DMS114 treated with DMSO at 0.1 percent for 48 hours (cell line): Measurements from ENCODE around the gene CDCA7.
"Not testable (repeated sequence)": the region's sequence is repeated elsewhere in the genome, so short reads cannot be mapped to it uniquely, and the experiment has no call there.

Source experiments
- DNase-seq: peaks from one replicate; lab custom pipeline; 2025; ENCODE audit not compliant: unreplicated experiment; lab: John Stamatoyannopoulos, UW

The CDCA7 gene

DNA sequence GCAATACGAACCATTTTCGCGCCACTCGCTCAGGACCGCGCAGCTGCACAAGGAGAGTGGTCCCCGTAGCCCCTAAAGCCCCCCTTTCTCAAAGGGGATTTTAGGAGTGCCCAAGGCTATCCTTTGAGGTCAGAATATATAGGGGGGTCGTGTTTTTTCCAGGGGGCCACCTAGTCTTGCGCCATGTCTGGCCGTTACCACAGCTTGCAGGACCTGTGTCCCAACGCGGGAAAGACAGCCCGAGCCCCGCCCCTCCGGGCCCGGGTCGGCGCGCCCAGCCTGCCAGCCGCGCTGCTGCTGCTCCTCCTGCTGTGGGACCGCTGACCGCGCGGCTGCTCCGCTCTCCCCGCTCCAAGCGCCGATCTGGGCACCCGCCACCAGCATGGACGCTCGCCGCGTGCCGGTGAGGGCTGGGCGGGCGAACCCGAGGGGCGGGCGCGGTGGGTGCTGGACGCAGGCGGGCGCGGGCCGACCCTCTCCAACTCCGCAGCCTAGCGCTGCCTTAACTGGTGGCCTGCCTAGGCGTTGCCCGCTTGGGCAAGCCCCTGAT lies at the start of gene CDCA7:
TSS of gene CDCA7 (plus strand) at position 291 of the 550 bp plus-strand sequence. CDS start at position 383, 92 bp downstream.
- DNase-seq, result peak; percentile 66

DNA sequence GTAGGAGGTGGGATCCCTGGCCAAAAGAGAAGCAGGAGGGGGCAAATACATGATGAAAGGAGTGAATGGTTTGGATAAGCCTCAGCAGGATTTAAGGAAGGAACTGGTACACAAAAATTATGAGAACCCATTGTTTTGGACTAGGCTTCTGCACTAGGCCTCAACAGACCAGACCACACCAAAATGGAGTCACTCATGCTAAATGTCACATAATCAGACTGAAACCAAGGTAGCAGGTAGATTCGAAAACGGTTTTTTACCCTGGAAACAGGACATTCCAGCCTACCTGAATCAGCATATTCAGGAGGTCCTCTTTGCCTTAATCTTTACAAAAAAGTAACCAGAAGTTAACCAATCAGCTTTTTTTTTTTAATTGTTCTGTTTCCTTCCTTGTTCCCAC lies 49.4 kb upstream of the CDCA7 start:
- DNase-seq, result no peak

DNA sequence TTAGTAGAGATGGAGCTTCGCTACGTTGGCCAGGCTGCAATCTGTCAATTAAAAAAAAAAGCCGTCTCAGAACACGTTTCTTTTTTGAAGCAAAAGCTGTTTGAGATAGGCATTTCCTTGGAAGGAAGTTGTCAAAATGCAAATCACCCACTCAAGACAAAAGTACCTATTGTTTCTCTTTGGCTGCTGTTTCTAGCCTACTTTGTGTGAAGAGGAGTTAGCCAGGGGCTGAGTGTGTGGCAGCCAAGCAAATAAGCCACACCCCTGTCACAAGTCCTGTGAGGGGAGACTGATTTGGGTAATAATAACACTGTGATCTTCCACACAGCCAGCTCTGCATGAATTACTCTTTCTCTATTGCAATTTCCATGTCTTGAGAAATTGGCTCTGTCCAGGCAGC lies 47.4 kb upstream of the CDCA7 start:
- no peak for DNase-seq

DNA sequence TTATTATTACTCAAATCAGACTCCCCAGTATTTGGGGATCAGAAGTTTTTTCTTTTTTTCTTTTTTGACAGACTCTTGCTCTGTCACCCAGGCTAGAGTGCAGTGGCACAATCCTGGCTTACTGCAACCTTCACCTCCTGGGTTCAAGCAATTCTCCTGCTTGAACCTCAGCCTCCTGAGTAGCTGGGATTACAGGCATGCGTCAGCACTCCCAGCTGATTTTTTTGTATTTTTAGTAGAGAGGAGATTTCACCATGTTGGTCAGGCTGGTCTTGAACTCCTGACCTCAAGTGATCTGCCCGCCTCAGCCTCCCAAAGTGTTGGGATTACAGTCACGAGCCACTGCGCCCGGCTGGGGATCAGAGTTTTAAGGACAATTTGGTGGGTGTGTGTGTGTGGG lies 45.3 kb upstream of the CDCA7 start:
- DNase-seq, result not testable (repeated sequence)

DNA sequence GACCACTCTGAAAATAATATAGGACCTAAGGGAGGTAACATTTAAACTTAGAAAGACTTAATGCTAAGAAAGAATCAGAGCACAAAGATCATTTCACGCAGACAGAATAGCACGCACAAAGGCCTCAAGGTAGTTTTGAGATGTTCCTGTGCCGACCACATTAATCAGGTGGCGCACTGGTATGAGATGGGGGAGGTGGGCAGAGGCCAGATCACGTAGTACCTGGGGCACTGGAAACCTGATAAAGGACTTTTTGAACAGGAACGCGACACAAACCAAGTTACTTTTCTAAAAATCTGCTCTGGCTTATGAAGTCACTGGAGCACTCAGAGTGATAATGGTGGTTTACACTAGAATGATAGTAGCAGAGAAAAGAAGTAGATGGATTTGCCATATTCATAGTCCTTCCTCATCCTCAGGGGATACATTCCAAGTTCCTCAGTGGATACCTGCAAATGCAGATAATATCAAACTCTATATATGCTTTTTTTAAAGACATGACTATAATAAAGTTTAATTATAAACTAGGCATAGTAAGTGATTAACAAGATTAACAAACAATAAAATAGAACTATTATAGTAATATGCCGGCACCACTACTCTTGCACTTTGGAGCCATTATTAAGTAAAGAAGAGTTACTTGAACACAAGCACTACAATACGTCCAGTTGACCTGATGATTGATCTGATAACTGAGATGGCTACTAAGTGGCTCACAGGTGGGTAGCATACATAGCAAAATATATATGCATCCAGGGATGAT lies 42.6 kb upstream of the CDCA7 start:
- DNase-seq, result no peak

DNA sequence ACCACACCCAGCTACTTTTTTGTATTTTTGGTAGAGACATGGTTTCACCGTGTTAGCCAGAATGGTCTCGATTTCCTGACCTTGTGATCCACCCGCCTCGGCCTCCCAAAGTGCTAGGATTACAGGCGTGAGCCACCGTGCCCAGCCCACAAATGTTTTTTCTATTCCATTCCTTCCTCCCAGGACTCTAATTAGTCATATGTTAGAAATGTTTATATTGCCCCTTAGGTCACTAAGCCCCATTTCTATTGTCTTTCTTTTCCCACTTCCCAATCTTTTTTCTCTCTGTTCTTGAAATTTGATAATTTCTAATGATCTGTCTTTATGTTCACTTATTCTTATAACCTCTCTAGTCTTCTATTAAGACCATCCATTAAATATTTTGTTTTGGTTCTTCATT lies 31.3 kb upstream of the CDCA7 start:
- no peak for DNase-seq

DNA sequence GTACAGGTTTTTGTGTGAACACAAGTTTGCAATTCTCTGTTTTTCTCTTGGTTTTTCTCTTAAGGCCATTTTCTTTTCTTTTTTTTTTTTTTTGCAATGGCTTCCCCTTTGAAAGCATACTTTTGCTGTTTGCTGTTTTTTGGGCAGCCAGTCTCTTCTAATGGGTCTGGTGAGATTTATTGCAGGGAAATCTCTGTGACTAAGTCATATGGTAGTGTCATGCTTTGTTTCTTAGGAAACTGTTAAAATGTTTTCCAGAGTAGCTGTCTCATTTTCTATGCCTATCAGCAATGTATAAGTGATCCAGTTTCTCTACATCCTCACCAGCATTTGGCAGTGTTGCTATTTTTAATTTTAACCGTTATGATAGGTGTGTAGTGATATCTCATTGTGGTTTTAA lies 27.9 kb upstream of the CDCA7 start:
- no peak for DNase-seq

DNA sequence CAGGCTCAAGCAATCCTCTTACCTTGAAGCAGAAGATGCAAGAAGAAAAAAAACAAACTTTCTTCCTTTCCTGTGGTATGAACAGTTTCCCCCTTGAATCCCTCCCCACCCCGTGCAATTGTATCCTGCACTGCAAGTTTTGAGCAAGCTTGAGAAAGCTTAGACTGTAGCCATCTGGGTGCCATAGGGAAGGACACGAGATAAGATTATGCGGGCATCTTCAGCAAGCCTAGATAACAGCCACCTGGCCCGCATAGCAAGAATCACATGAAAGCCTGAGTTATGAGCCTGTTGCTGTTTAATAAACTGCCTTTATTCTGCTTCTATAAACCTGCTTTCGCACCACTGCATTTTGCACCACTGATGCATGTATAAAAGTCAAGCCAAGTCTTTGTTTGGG lies 27.3 kb upstream of the CDCA7 start:
- no peak for DNase-seq

DNA sequence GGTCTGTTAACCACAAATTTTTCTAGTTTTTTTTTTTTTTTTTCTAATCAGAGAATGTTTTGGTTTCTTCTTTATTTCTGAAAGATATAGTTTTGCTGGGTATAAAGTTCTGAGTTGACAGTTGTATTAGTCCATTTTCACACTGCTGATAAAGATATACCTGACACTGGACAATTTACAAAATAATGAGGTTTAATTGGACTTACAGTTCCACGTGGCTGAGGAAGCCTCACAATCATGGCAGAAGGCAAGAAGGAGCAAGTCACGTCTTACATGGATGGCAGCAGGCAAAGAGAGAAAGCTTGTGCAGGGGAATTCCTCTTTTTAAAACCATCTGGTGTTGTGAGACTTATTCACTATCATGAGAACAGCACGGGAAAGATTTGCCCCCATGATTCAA lies 21.7 kb upstream of the CDCA7 start:
- not testable (repeated sequence) for DNase-seq

DNA sequence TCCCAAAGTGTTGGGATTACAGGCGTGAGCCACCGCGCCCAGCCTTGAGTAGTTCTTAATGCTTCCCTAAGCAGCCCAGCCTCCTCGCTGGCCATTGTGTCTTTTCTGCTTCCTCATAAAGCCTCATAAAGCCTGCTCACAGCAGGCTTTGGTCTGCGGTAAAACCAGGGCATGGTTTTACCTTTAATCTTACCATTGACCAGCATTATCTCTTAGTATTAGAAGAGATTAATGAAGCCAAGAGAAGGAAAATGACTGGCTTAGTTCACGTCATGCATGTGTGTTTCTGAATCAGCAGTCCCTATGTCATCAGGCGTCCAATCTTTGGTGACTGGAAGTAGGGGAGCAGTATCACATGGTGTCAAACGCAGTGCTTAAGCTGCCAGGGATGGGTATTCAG lies 14.9 kb upstream of the CDCA7 start:
- no peak for DNase-seq

DNA sequence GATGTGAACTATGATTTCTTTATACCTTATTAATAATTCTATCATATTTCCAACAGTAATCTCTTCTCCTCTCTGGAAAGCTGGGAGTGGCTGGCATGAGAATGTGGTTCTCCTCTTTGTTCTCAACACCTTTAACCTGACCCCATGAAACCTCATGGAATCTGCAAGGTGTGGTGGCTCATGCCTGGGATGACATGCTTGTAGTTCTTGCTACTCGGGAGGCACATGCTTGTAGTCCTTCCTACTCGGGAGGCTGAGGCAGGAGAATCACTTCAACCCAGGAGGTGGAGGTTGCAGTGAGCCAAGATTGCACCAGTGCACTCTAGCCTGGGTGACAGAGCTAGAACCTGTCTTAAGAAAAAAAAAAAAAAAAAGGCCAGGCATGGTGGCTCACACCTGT lies 10.8 kb upstream of the CDCA7 start:
- DNase-seq, result no peak

DNA sequence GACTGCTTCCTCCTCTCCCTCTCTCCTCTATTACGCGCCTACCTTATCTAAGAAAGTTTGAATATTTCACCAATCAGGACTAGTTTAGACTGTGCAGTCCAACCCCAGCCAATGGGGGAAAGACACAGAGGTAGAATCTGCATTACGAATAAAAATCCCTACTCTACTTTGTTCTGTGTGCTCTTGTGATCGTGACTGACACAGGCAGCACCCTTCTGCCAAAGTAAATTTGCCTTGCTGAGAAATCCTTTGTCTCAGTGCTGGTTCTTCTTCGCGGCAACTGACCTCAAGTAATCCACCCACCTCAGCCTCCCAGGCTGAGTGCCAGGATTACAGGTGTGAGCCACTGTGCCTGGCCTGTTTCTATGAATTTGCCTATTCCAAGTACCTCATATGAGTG lies 8.6 kb upstream of the CDCA7 start:
- DNase-seq, result no peak

DNA sequence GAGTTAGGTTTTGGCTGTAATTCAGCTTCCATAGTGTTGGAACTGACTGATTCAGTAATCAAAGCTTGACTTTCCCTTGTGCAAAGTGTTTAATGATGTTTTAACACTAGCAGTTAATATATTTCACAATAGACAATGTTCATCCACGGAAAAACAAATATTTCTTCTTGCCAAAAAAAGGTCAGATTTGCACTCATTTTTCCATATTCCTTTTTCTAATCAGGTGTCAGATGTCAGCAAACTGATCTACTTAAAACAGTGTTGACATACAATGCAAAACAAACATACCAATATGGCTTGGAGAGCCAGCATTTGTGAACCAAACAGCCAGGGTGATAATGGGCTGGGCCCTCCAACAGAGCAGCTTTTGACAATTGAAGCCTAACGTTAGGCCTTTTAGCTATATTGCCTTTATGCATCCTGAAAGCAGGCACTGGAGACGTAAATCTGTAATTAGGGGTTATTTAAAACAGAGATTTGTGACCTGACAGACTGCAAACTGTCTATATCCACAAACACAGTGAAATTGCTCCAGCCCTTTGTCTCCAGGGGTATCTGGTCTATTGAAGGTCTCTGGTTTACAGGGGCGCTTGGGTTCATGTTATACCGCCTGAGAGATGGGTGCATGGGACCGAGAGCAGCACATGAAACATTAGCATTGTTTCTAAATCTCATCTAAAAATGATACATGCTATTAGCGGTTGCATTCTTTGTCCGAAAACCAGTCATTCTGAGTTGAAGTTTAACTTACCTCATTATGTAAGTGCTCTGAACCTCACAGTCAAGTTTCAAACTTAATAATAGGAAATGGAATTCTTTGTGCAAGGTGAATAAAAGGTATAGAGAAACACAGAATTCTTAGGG lies 7.1 kb upstream of the CDCA7 start:
- DNase-seq, result no peak

DNA sequence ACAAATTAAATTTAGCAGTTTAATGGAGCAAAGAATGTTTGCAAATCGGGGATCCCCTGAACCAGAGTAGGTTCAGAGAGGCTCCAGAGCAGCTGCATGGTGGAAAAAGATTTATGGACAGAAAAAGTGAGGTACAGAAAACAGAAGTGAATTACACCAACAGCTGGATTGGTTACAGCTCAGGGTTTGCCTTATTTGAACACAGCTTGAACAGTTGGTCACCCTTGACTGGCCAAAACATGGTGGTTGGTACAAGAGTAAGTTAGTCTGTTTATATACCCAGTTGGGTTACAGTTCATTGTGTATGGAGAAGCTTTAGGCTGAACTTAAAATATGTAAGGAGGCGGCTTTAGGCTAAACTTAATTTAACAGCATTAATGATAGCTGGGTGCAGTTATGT lies 5.4 kb upstream of the CDCA7 start:
- no peak for DNase-seq

DNA sequence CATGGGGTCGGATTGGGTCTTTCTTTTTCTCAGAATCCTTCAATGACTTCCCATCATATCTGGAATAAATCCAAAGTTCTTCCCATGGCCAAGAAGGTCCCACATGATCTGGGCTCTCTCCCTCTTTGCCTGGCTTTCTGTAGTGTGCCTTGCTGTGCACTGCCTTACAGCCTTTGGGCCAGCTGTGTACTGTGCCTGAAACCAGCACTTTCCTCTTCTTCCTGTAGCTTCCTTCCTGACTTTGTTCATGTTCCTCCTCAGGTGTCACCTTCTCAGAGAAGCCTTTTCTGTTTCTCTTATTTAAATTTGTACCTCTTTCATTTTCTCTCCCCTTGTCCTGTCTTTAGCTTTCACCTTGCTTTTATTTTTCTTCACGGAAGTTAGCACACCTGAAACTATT lies 4.3 kb upstream of the CDCA7 start:
- DNase-seq, result no peak

DNA sequence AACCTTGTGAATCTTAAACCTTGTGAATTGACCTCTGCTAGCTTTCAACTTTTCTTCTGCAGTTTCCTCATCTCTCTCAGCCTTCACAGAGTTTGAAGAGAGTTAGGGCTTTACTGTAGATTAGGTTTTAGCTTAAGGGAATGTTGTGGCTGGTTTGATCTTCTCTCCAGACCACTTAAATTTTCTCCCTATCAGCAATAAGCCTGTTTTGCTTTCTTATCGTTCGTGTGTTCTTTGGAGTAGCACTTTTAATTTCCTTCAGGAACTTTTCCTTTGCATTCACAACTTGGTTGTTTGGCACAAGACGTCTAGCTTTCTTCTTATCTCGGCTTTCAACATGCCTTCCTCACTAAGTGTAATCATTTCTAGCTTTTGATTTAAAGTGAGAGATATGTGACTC lies 2.8 kb upstream of the CDCA7 start:
- no peak for DNase-seq

DNA sequence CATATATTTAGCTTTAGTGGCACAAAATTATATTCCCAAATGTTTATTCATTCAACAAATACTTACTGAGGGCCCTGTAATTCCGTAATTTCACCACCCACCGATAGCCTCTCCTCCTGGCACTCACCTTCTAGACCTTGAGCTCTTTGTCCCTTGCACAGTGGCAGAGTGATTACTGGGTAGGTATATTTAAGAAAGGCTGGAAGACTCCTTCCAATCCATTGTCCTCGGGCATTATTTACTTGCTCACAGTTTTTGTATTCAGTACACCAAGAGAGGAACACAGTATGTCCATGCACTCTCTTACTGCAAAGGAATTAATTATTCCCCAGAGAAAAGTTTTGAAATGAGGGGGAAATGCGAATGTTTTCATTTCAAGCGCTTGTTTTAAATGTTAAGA lies 1.1 kb upstream of the CDCA7 start:
- no peak for DNase-seq

DNA sequence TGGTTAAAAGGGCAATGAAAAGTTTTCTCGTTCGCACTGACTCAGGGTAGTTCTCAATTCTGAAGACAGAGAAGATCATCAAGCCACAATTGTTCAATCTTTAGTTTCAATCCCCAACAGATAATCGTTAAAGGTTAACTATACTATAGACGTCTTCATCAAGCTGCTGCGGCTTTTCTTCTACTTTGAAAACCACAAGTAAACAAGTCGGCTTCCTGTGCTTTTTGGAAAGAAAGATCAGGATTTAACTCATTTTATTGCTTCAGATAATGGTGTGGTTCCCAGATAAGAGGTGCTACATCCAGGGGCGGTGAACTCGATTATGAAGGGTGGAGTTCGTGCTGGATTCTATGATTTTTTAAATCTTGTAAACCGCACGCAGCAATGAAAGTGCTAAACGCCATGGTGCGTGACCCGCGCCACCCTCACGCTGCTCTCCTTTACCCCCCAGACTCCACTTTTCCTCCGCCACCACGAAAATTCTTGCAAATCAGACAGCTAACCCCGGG lies 545 bp upstream of the CDCA7 start:
- no peak for DNase-seq

DNA sequence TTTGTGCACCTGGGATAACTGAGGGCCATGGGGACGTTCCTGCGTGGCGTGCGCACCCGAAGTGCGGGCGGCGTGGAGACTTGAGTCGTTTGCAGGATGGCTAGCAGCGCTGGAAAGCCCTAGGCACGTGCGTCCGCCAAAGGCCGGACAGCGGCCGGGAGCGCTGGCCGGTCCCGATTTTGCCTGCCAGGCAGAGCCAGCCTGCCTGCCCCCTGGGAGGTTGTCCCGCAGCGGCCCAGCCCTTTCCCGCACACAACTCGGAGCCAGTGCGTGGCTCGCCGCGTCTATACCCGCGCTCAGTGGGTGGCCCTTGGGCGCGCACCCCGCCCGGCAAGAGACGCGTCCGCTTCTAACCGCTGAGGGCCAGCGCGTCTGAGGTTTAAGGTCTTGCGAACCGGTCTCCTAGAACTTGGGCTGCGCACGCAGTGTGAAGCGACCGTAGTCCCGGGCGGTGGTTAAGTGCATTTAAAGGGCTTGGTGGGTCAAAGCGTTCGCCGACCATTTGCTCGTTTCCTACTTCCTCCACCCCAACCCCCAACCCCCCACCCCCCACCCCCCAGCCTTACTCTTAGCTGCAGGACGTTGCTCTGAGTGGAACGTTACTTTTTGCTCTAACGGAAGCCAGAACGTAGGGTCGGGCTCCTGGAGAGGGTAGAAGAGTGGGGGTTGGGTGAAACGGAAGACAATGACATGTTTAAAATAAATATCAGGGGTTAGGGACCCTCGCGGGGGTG lies 627 bp downstream of the CDCA7 start:
- DNase-seq, result peak; percentile 8

DNA sequence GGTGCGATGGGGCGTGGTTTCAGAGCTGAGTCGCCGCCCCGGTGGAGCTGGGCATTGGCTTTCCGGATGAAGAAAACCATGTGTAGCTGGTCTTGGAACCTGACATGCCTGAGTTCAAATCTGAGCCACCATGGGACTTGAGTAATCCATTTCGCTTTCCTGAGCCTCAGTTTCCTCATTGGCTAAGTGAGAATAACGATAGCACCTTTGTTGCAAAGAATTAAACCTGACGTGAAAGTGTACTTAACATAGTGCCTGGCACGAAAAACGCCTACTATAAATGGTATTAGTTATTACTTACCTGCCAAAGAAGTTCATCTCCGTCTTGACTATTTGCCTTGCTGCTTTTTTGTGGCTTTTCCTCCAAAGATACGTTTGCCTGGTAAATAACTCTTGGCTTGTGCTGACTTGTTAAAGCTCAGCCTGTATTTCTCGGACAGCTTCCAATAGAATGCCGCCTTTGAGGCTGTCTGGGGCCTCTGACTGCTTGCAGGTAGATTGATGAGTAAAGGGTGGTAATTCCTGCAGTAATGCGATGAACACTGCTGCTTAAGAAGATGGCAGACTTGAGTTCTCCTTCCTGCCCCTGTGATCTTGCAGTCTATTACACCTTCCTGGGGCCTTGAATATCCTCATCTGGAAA lies 1.3 kb downstream of the CDCA7 start:
- DNase-seq, result no peak

DNA sequence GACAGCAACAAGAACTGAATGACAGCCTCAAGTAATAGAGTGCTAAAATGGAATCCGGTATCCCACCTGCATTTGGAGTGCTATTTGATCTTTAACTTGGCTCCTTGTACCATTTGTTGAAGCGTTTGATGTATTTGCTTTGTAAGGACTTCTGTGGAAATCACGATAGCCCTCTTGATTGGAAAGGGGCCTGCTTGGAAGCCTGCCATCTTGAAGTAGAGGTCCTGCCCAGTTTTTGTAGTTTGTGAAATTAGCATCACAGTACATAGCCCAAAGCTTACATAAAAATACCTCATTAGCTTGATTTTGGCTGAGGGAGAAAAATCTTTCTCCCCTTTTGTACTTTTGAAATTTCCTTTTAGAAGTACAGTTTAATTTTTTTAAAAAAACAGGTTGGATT lies 2.7 kb downstream of the CDCA7 start:
- no peak for DNase-seq
